NOMO-1 treated with dmso at 0.1 percent for 144 hours (cell line): ENCODE data around the gene POLE4.

ENCODE experiments used
- DNase-seq: peaks from one replicate; lab custom pipeline; 2025; ENCODE audit not compliant: unreplicated experiment; lab: John Stamatoyannopoulos, UW

POLE4 gene

DNA sequence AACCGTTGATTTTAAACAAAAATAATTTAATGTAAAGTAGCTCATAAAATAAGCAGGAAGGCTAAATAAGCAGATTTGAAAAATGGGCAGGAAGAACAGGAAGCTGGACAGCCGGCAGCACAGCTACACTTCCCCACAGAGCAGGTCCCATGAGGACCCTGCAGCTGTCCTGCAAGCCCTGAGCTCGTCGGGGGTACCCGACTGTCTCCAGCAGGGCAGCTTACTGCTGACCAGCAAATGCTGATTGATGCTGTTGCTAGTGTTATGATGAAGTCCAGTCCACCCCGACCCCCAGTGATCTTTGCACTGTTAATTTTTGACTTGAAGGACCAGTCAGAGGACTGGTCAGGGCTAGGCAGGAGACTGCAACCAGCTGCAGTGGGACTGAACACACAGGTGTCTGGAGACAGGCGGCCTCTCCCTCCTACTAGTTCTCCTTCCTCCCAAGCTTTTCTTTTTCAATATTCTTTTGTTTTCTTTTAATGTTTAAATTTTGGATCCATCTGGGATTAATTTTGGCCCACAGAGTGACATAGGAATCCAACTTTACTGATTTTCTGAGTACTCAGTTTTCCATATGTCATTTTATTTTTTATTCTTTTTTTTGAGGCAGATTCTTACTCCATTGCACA lies 27.7 kb downstream of the POLE4 start:
- DNase-seq, result no peak

DNA sequence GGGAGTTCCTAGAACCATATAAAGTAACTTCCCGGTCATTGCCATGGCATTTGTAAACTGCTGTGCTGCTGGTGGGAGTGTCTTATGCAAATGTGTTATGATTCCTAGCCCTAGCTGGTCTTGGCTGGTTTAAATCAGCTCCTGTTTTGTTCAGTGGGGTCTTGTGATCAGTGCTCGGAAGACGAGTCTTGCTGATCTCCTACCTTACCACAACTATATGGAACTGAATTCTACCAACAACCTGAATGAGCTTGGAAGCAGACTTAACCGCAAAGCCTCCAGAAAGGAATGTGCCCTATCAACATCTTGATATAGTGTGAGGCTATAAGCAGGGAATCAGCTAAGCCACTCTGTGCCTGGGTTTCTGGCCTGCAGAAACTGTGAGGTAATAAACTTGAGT lies 33.5 kb downstream of the POLE4 start:
- no peak for DNase-seq

DNA sequence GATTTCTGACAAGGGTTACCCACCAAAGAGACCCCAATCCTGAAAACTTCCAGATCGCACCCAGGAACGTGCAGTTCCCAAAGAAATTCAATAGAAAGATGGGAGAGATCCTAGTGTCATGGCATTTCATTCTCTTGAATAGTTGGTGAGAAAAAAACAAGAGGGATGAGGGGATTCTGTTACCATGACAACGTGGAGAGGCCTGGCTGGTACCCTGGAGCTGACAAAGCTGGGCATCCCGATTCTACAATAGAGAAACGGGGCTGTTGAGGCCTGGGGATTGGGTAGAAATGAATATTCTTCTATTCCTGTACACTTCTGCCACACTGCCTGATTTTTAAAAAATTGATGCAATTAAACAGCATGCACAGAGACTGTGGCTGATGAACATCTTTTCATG lies 41.0 kb downstream of the POLE4 start:
- DNase-seq, result no peak

DNA sequence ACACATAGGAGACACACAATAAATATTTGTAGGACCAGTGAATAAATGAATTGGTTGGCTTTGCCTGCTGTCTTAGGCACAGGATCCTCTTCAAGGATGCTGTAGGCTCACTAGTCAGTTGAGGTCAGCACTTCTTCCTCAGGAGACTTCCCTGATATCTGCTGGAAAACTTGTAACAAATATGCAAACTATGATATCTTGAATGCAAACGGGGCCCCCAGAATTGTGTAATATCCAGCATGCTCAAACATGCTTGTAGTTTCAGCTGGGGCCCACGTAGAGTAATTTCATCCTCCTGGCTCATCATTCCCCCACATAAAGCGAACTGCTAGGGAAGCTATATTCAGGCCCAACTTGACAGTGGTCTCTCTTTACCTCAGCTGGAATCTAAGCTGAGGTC lies 43.6 kb downstream of the POLE4 start:
- DNase-seq, result peak; percentile 6

DNA sequence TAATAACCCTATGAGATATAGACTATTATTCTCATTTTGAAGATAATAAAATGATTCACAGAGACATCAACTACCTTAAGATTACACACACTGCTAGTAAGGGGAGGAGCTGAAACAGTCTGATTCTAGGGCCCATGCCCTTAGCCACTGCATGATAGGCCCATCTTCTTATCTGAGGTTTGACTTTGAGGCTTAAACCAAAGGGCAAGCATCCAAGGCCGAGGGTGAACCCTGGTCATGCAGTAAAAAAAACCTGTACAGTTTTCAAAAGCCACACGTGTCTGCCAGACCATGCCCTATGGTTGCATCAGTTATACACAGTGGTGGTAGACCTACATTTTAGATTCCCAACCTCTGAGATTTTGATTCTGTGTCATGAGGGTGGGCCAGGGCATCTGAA lies 44.8 kb downstream of the POLE4 start:
- DNase-seq, result no peak

DNA sequence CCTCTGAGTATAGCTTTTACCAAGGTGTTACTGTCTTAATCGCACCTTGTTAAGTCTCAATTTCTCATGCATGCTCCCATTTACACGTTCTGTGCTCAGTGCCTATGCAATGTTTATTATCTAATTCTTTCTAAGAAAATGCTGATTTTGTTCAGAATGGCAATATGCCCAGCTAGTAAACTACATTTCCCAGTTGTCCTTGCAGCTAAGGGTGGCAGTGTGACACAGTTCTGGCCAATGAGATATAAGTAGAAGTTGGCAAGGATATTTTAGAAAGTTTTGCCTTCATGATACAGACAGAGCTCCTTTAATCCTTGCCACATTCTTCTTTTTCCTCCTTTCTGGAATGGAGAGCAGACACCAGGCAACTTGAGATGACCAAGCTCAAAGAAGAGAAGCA lies 45.3 kb downstream of the POLE4 start:
- DNase-seq, result no peak

DNA sequence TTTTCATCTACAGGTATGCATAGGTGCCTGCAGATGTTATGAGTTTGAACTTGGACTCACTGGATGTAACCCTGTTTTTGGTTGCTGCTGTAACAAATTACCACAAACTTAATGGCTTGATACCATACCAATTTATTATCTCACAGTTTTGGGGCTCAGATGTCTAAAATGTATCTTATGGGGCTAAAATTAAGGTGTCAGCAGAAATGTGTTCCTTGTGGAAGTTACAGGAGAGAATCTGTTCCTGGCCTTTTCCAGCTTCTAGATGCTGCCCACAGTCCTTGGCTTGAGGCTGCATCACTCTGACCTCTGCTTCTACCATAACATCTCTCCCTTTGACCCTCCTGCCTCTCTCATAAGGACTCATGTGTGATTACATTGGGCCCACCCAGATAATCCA lies 47.6 kb downstream of the POLE4 start:
- DNase-seq, result no peak

DNA sequence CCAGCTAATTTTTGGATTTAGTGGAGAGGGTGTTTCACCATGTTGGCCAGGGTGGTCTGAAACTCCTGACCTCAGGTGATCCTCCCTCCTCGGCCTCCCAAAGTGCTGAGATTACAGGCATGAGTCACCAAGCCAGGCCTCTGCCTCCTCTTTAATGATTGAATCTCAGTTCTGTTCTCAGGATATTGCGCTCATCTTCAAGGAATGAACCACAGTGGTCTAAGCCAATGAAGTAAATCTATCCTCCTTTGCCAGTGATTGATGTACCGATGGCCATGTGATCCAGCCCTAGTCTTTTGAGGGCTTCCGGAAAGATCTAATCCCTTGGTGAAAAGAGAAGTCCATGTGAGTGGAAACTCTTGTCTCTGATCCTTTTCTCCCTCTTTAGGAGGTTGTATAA lies 48.6 kb downstream of the POLE4 start:
- no peak for DNase-seq

DNA sequence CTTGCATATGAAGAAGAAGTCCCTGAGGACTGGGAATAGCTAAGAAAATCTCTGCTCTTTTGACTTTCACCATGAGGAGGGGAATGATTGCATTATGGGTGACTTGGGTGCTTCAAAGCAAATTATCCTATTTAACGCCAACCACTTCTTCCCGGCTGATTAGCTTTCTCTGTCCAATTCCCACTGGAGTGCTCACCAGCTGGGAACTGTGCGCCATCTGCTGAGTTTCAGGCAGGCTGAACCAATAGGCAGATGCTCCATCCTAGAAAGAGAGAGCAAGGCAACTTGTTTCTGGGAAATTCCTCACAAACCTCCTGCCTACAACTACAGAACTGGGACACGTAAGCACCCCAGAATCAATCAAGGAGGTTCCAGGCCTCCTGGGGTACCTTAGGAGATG lies 49.4 kb downstream of the POLE4 start:
- DNase-seq, result no peak

DNA sequence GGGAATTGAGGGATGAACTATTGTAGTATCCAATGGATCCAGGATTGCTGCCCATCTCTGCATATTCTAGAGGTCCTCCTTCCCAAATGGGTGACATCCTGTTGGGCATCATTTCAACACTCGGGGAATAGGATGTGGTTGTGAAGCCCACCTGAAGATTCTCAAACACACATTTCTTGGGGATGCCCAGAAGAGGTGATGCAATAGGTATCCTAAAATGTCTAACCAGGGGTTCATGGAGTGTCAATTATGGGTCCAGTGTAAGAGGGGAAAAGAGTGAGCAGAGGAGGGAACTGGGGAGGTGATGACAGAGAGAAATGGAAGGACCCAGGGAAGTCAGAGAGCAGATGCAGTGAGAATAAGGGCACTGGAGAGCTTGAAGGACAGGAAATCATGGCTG lies 52.1 kb downstream of the POLE4 start:
- DNase-seq, result no peak

DNA sequence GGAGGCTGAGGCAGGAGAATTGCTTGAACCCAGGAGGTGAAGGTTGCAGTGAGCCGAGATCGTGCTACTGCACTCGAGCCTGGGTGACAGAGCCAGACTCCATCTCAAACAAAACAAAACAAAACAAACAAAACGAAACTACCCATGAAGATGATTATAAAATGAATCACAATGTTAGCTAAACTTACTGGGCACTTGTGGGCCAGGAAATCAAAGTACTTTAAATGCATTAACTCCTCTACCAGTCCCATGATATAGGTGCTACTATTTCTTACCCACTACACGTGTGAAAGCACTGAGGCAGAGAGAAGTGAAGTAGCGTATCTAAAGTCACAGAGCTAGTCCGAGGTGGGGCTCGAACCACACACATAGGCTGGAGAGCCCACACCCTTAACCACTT lies 53.6 kb downstream of the POLE4 start:
- DNase-seq, result no peak

DNA sequence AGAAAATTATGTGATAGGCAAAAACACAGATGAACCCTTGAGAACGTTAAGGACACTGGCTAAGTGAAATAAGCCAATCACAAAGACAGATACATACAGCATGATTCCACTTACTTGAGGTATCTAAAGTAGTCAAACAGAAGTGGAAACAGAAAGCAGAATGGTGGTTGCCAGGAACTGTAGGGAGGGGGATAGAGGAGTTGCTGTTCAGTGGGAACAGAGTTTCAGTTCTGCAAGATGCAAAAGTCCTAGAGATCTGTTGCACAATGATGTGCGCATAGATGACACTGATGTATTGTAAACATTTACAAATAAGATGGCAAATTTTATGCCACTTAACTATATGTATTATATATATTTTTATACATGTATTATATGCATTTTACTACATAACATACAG lies 59.7 kb downstream of the POLE4 start:
- DNase-seq, result peak; percentile 88
